HepG2 (cell line): ENCODE results near the gene NCOA5. TPM values are rescaled to one million over a fixed set of nuclear protein-coding genes. Genes with fewer than 3 reads are reported as not detected.

Experiments used
- ATAC-seq: fragments of 200-7000 bp; cut with Tn5 transposase; 3 replicates; pipeline ENCODE4 v1.9.1; 2020; ENCODE audit warnings: mild to moderate bottlenecking, moderate library complexity
- BruUV-seq: library from RNA; stranded (reverse); fragments of 400-500 nt; replicated peaks from 2 replicates; lab custom pipeline; 2021; lab: Mats Ljungman, UMichigan
- CTCF ChIA-PET: fragments of 300-600 bp; formaldehyde crosslinking; extraction: SDS; loops from one replicate; lab custom pipeline; 2021; ENCODE audit warnings: low total read pairs, inconsistent platforms, low intra/inter-chr PET ratio; lab: Yijun Ruan, JAX
- POLR2A ChIA-PET: fragments of 350-600 bp; sonication (Branson Sonifier 250); formaldehyde crosslinking; loops from one replicate; lab custom pipeline; 2020; ENCODE audit warnings: antibody characterized with exemption, inconsistent platforms; lab: Yijun Ruan, JAX
- DNase-seq: peaks from one replicate; pipeline ENCODE4 v3.0.0-alpha.2; 2015; ENCODE audit warnings: low spot score
- FAIRE-seq: peaks from 3 replicates; lab custom pipeline; 2011; peaks lifted over from hg19 to GRCh38; lab: Jason Lieb, UNC
- H2AFZ ChIP-seq: one replicate; pipeline ENCODE4 v1.6.1; 2011; ENCODE audit warnings: low read length, inconsistent platforms
- H3K27ac ChIP-seq: fragments of 300-600 bp; 3 replicates; pipeline ENCODE4 v1.8.0; 2011; ENCODE audit warnings: mixed run types, mild to moderate bottlenecking, mixed read lengths, low read length, inconsistent platforms; ENCODE audit not compliant: insufficient read depth; ENCODE audit errors: extremely low read length
- H3K27me3 ChIP-seq, 2 experiments: fragments of 200-600 bp in 1 of 2; 2 replicates in 1 of 2; 3 replicates in 1 of 2; pipeline versions ENCODE4 v1.6.0 to v1.8.0; 2011; ENCODE audit warnings: low read length in 2 of 2, mild to moderate bottlenecking in 2 of 2, moderate library complexity in 2 of 2, inconsistent platforms in 1 of 2; ENCODE audit not compliant: insufficient read depth in 2 of 2, control insufficient read depth in 1 of 2
- H3K36me3 ChIP-seq, 2 experiments: fragments of 200-600 bp in 1 of 2; replicated peaks in 1 of 2; 2 replicates in 1 of 2; 3 replicates in 1 of 2; pipeline versions ENCODE4 v1.5.1 to v1.8.0; 2011; ENCODE audit warnings: low read length in 2 of 2, inconsistent platforms in 1 of 2; ENCODE audit not compliant: insufficient read depth in 2 of 2, control insufficient read depth in 1 of 2
- H3K4me1 ChIP-seq: 2 replicates; pipeline ENCODE4 v1.5.1; 2012; ENCODE audit warnings: low read length, inconsistent platforms; ENCODE audit not compliant: insufficient read depth
- H3K4me2 ChIP-seq: 2 replicates; pipeline ENCODE4 v1.6.0; 2011; ENCODE audit warnings: low read depth, low read length, inconsistent platforms
- H3K4me3 ChIP-seq, 3 experiments: fragments of 200-600 bp in 1 of 3; sonication (generic), shearing (Covaris generic) in 1 of 3; replicated peaks in 1 of 3; 2 replicates each; pipeline ENCODE4 v1.5.1; 2011 to 2016; ENCODE audit warnings: low read length in 3 of 3, inconsistent platforms in 2 of 3, low read depth in 2 of 3, mild to moderate bottlenecking in 2 of 3, control low read depth in 1 of 3, mixed read lengths in 1 of 3; ENCODE audit not compliant: insufficient read depth in 1 of 3
- H3K79me2 ChIP-seq: one replicate; pipeline ENCODE4 v1.6.1; 2011; ENCODE audit warnings: low read length, inconsistent platforms; ENCODE audit not compliant: insufficient read depth
- H3K9ac ChIP-seq: 2 replicates; pipeline ENCODE4 v1.6.0; 2011; ENCODE audit warnings: mild to moderate bottlenecking, low read depth, low read length, inconsistent platforms; ENCODE audit not compliant: insufficient read depth
- H3K9me3 ChIP-seq: 2 replicates; pipeline ENCODE4 v1.5.1; 2012; ENCODE audit warnings: mild to moderate bottlenecking, low read length
- H4K20me1 ChIP-seq: 2 replicates; pipeline ENCODE4 v1.6.0; 2011; ENCODE audit warnings: inconsistent platforms, mild to moderate bottlenecking, low read length, moderate library complexity; ENCODE audit not compliant: insufficient read depth
- BRCA1 ChIP-seq: sonication (generic); formaldehyde crosslinking; IDR thresholded peaks from 2 replicates; pipeline ENCODE4 v1.4.0; 2020; ENCODE audit warnings: missing genetic modification reagents
- CEBPG ChIP-seq: IDR thresholded peaks from 2 replicates; pipeline ENCODE4 v1.6.1; 2016
- HNRNPH1 ChIP-seq: fragments of 200-400 bp; formaldehyde crosslinking; optimal IDR thresholded peaks from 2 replicates; pipeline ENCODE3; 2017; ENCODE audit warnings: mild to moderate bottlenecking, low read depth, low read length
- POLR2A ChIP-seq, 2 experiments: IDR thresholded peaks; 2 replicates each; pipeline ENCODE4 v1.6.1; 2011; ENCODE audit warnings: low read depth in 2 of 2, low read length in 2 of 2, mild to moderate bottlenecking in 1 of 2, moderate library complexity in 1 of 2; ENCODE audit not compliant: insufficient read depth in 1 of 2
- U2AF2 ChIP-seq: fragments of 200-400 bp; formaldehyde crosslinking; IDR thresholded peaks from 2 replicates; pipeline ENCODE4 v1.6.1; 2017; ENCODE audit warnings: low read depth, mild to moderate bottlenecking, low read length
- ZNF644 ChIP-seq: IDR thresholded peaks from 2 replicates; pipeline ENCODE4 v1.6.1; 2016; ENCODE audit warnings: low read depth
- WGBS: methylation state at CpG from one replicate; pipeline ENCODE4 v1.1.6; 2017; ENCODE audit warnings: low lambda C conversion rate; 5-methylcytosine and 5-hydroxymethylcytosine counted together
- in situ Hi-C: cut with HindIII; loops from 2 replicates; pipeline ENCODE4 v1.10.0; 2017; ENCODE audit warnings: low pct_unique_long_range_greater_than_20kb; ENCODE audit not compliant: extremely low pct_ligation_motif_present
- intact Hi-C: fragments of 100-400 bp; cut with micrococcal nuclease; formaldehyde crosslinking; loops from one replicate; pipeline ENCODE4 v1.10.0; 2022; ENCODE audit not compliant: unreplicated experiment
- polyA plus RNA-seq, 8 experiments: library from polyadenylated mRNA; depleted of rRNA in 3 of 8; stranded (reverse) in 7 of 8; unstranded in 1 of 8; fragments of >200 nt; fragmentation: Illumina TruSeq in 4 of 8; extraction: Trizol in 4 of 8; gene quantifications; 2 replicates each; pipeline versions ENCODE4 v1.2.1 to v1.2.3, GENCODE V29; 2011 to 2016; ENCODE audit warnings: low read depth in 4 of 8, missing spikeins in 1 of 8, mixed read lengths in 1 of 8; ENCODE audit not compliant: insufficient read depth in 1 of 8
- total RNA-seq, 5 experiments: library from RNA; depleted of rRNA; stranded (reverse); fragments of >200 nt; fragmentation: Illumina TruSeq; extraction: Trizol; gene quantifications; 2 replicates each; pipeline ENCODE4 v1.2.3, GENCODE V29; 2016; ENCODE audit warnings: low read depth in 1 of 5
- TF ChIP-seq, protein P1 (sequence below): sonication (generic); formaldehyde crosslinking; IDR thresholded peaks from 2 replicates; pipeline ENCODE4 v1.4.0; 2020; ENCODE audit warnings: mild to moderate bottlenecking, missing genetic modification reagents
- TF ChIP-seq, protein P2 (sequence below): sonication (generic); formaldehyde crosslinking; IDR thresholded peaks from 2 replicates; pipeline ENCODE4 v1.4.0; 2020; ENCODE audit warnings: missing genetic modification reagents; ENCODE audit errors: not compliant biosample characterization
- TF ChIP-seq, protein P3 (sequence below): sonication (generic); formaldehyde crosslinking; IDR thresholded peaks from 2 replicates; pipeline ENCODE4 v1.5.1; 2020; ENCODE audit warnings: mild to moderate bottlenecking, missing genetic modification reagents
- TF ChIP-seq, protein P4 (sequence below): sonication (generic); formaldehyde crosslinking; IDR thresholded peaks from 2 replicates; pipeline ENCODE4 v1.4.0; 2020; ENCODE audit warnings: mild to moderate bottlenecking, missing genetic modification reagents
- TF ChIP-seq, protein P5 (sequence below): sonication (generic); formaldehyde crosslinking; IDR thresholded peaks from 2 replicates; pipeline ENCODE4 v1.5.1; 2020; ENCODE audit warnings: mild to moderate bottlenecking, missing genetic modification reagents, borderline replicate concordance

NCOA5 gene
- total and polyA plus RNA-seq, 2 of the 13 experiments (the other 11 are each of a cell fraction or from before 2014, with no cell fraction given) = 16.5 to 28.4 TPM

DNA sequence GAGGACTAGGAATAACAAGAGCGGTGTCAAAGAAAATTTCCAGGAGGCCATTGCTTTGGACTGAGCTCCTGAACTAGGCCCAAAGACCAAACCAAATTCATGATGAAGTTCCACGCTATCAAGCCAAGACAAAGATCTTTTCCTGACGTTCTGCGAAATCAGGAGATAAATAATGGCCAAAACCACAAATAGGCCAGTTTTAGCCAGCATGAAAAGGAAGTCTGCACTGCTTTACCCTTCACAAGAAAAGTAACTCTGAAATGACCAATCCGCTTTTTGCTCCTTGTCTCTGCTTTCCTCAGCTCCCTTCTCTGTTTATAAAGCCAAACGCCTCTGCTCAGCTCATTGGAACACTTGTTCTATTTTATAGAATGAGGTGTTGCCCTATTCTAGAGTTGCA is 6.7 kb downstream of the NCOA5 start:
- no TSS peak for BruUV-seq
- no peak overlapping the region for H3K4me3 ChIP-seq
- H3K9ac ChIP-seq = no peak overlapping the region
- TF ChIP-seq POLR2A (IDR thresholded peaks at IDR 0.05; ENCODE audit: insufficient read depth in 1 of 2, low read depth in 2 of 2, low read length in 2 of 2) = peak in 1 of 2 experiments; percentile 13; a peak in 1 of 4 replicates
- TF ChIP-seq, protein P1, sequence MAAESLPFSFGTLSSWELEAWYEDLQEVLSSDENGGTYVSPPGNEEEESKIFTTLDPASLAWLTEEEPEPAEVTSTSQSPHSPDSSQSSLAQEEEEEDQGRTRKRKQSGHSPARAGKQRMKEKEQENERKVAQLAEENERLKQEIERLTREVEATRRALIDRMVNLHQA = no peak
- WGBS = 97% methylated on average over 6 of the region's 6 CpGs
- H3K36me3 ChIP-seq = peaks cover 8 to 16% of the 10 kb centered on the region in 2 experiments
- H3K79me2 ChIP-seq = peaks cover 99% of the 10 kb centered on the region
- ChIA-PET CTCF (no interaction called here), POLR2A (no interaction called here)
- in situ Hi-C loops (no loop called here), intact Hi-C loops (no loop called here)
- H3K4me1 ChIP-seq = peaks cover 41% of the 10 kb centered on the region
- ATAC-seq (no peak), DNase-seq (no peak), FAIRE-seq (no peak)
- no peak overlapping the region for H2AFZ ChIP-seq
- H3K27ac ChIP-seq = no peak overlapping the region
- no peaks in the 10 kb centered on the region for H3K27me3 ChIP-seq
- H3K4me2 ChIP-seq = no peak overlapping the region
- peaks cover 72% of the 10 kb centered on the region for H4K20me1 ChIP-seq
- no peaks in the 10 kb centered on the region for H3K9me3 ChIP-seq

DNA sequence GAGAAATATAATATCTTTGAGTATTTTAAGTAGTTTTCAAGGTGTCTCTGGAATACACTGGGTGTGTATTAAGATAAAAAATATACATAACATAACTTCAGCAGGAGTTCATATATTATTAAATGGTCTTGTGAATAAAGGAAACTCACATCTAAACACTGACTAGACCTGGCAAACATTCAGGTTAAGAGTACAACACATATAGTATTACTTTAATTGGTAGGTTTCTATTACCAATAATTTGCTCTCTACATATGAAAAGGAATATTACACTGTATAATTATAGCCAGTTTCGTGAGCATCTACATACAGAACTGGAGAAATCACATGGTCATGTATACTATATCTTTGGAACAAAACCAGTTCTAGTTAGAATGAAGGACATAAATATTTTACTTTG is 8.7 kb downstream of the NCOA5 start:
- ChIA-PET CTCF (no interaction called here), POLR2A (no interaction called here)
- intact Hi-C loops = no loop called here
- DNase-seq (no peak), FAIRE-seq (no peak), ATAC-seq (no peak)
- no peak overlapping the region for H3K9ac ChIP-seq
- in situ Hi-C loops = no loop called here
- H4K20me1 ChIP-seq = peaks cover 52% of the 10 kb centered on the region
- H3K79me2 ChIP-seq = peaks cover 85% of the 10 kb centered on the region
- BruUV-seq = no TSS peak
- 98% methylated on average over 1 of the region's 1 CpG for WGBS
- peaks cover 11 to 26% of the 10 kb centered on the region in 2 experiments for H3K36me3 ChIP-seq
- H3K9me3 ChIP-seq = no peaks in the 10 kb centered on the region
- H2AFZ ChIP-seq = no peak overlapping the region
- H3K27ac ChIP-seq = no peak overlapping the region
- no peak overlapping the region for H3K4me2 ChIP-seq
- no peaks in the 10 kb centered on the region for H3K27me3 ChIP-seq
- no peak overlapping the region for H3K4me3 ChIP-seq
- H3K4me1 ChIP-seq = peaks cover 20% of the 10 kb centered on the region
- TF ChIP-seq BRCA1 (CRISPR knock-in tag) = no peak
- TF ChIP-seq CEBPG (CRISPR knock-in tag) = no peak
- TF ChIP-seq, protein P2, sequence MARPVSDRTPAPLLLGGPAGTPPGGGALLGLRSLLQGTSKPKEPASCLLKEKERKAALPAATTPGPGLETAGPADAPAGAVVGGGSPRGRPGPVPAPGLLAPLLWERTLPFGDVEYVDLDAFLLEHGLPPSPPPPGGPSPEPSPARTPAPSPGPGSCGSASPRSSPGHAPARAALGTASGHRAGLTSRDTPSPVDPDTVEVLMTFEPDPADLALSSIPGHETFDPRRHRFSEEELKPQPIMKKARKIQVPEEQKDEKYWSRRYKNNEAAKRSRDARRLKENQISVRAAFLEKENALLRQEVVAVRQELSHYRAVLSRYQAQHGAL = no peak
- TF ChIP-seq, protein P3, sequence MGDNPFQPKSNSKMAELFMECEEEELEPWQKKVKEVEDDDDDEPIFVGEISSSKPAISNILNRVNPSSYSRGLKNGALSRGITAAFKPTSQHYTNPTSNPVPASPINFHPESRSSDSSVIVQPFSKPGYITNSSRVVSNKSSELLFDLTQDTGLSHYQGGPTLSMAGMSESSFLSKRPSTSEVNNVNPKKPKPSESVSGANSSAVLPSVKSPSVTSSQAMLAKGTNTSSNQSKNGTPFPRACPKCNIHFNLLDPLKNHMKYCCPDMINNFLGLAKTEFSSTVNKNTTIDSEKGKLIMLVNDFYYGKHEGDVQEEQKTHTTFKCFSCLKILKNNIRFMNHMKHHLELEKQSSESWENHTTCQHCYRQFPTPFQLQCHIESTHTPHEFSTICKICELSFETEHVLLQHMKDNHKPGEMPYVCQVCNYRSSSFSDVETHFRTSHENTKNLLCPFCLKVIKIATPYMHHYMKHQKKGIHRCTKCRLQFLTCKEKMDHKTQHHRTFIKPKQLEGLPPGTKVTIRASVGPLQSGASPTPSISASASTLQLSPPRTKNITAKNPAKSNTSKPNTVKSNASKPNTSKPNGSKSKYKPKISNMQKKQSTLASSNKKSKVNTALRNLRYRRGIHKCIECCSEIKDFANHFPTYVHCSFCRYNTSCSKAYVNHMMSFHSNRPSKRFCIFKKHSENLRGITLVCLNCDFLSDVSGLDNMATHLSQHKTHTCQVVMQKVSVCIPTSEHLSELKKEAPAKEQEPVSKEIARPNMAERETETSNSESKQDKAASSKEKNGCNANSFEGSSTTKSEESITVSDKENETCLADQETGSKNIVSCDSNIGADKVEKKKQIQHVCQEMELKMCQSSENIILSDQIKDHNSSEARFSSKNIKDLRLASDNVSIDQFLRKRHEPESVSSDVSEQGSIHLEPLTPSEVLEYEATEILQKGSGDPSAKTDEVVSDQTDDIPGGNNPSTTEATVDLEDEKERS (CRISPR knock-in tag) = no peak
- TF ChIP-seq, protein P4, sequence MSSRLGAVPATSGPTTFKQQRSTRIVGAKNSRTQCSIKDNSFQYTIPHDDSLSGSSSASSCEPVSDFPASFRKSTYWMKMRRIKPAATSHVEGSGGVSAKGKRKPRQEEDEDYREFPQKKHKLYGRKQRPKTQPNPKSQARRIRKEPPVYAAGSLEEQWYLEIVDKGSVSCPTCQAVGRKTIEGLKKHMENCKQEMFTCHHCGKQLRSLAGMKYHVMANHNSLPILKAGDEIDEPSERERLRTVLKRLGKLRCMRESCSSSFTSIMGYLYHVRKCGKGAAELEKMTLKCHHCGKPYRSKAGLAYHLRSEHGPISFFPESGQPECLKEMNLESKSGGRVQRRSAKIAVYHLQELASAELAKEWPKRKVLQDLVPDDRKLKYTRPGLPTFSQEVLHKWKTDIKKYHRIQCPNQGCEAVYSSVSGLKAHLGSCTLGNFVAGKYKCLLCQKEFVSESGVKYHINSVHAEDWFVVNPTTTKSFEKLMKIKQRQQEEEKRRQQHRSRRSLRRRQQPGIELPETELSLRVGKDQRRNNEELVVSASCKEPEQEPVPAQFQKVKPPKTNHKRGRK (CRISPR knock-in tag) = no peak
- TF ChIP-seq HNRNPH1 = no peak
- TF ChIP-seq, protein P5, sequence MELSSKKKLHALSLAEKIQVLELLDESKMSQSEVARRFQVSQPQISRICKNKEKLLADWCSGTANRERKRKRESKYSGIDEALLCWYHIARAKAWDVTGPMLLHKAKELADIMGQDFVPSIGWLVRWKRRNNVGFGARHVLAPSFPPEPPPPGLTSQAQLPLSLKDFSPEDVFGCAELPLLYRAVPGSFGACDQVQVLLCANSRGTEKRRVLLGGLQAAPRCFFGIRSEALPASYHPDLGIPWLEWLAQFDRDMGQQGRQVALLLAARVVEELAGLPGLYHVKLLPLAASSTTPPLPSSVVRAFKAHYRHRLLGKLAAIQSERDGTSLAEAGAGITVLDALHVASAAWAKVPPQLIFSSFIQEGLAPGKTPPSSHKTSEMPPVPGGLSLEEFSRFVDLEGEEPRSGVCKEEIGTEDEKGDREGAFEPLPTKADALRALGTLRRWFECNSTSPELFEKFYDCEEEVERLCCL = no peak
- no peak for TF ChIP-seq ZNF644 (CRISPR knock-in tag)
- TF ChIP-seq U2AF2 = no peak
